PC-9 (cell line): ENCODE measurements around the gene PPP1R27.

ENCODE experiments used
- CTCF ChIP-seq: fragments of 200-600 bp; sonication (generic); conservative IDR thresholded peaks from 2 replicates; pipeline ENCODE4 v1.6.1; 2017; ENCODE audit warnings: mixed run types, antibody characterized with exemption, mild to moderate bottlenecking, moderate library complexity
- EZH2 ChIP-seq: fragments of 200-600 bp; sonication (generic); IDR thresholded peaks from 2 replicates; pipeline ENCODE4 v1.8.0; 2017; ENCODE audit warnings: antibody characterized with exemption, low read depth

- no peak for TF ChIP-seq CTCF
- TF ChIP-seq EZH2, result no peak
Measured at GRCh38 chr17:81867991-81868673, 33.3 kb upstream of the PPP1R27 start.
